GM19043 (cell line): ENCODE measurements around the gene DISP3.

Experiments
- ATAC-seq: cut with Tn5 transposase; IDR thresholded peaks from one replicate; pipeline ENCODE4 v1.9.1; 2021; ENCODE audit warnings: low read depth; ENCODE audit not compliant: unreplicated experiment

The DISP3 gene

GRCh38 chr1:11538886-11539285 is 59.9 kb downstream of the DISP3 start:
- no peak for ATAC-seq

- no peak for ATAC-seq
Measured at GRCh38 chr1:11539850-11540772, 61.2 kb downstream of the DISP3 start.

- ATAC-seq, result no peak
Measured at GRCh38 chr1:11540773-11541160, 61.8 kb downstream of the DISP3 start.

GRCh38 chr1:11541236-11541635 is 62.3 kb downstream of the DISP3 start:
- no peak for ATAC-seq

- ATAC-seq, result no peak
Measured at GRCh38 chr1:11541956-11542355, 63.0 kb downstream of the DISP3 start.

- ATAC-seq, result no peak
Measured at GRCh38 chr1:11543392-11543791, 64.4 kb downstream of the DISP3 start.

GRCh38 chr1:11543796-11544195 is 64.8 kb downstream of the DISP3 start:
- no peak for ATAC-seq

- ATAC-seq, result no peak
Measured at GRCh38 chr1:11546456-11546855, 67.5 kb downstream of the DISP3 start.

- no peak for ATAC-seq
Measured at GRCh38 chr1:11550664-11551283, 71.8 kb downstream of the DISP3 start.

- no peak for ATAC-seq
Measured at GRCh38 chr1:11558276-11558675, 79.3 kb downstream of the DISP3 start.

- ATAC-seq, result no peak
Measured at GRCh38 chr1:11558871-11559590, 80.1 kb downstream of the DISP3 start.

- no peak for ATAC-seq
Measured at GRCh38 chr1:11559591-11559970, 80.6 kb downstream of the DISP3 start.

- no peak for ATAC-seq
Measured at GRCh38 chr1:11560061-11560460, 81.1 kb downstream of the DISP3 start.

- ATAC-seq, result no peak
Measured at GRCh38 chr1:11561740-11562139, 82.8 kb downstream of the DISP3 start.

- ATAC-seq, result no peak
Measured at GRCh38 chr1:11562664-11563063, 83.7 kb downstream of the DISP3 start.

GRCh38 chr1:11563560-11564069 is 84.7 kb downstream of the DISP3 start:
- ATAC-seq, result no peak

GRCh38 chr1:11564237-11564636 is 85.3 kb downstream of the DISP3 start:
- no peak for ATAC-seq

- ATAC-seq, result no peak
Measured at GRCh38 chr1:11566042-11566850, 87.3 kb downstream of the DISP3 start.

- ATAC-seq, result no peak
Measured at GRCh38 chr1:11567244-11568065, 88.5 kb downstream of the DISP3 start.
